HG03460 (cell line): ENCODE results near the gene OASL.
"Not testable (repeated sequence)": the region's sequence is repeated elsewhere in the genome, so short reads cannot be mapped to it uniquely, and the experiment has no call there.

Source experiments
- ATAC-seq: cut with Tn5 transposase; IDR thresholded peaks from one replicate; pipeline ENCODE4 v1.9.1; 2021; ENCODE audit not compliant: unreplicated experiment

OASL gene

DNA sequence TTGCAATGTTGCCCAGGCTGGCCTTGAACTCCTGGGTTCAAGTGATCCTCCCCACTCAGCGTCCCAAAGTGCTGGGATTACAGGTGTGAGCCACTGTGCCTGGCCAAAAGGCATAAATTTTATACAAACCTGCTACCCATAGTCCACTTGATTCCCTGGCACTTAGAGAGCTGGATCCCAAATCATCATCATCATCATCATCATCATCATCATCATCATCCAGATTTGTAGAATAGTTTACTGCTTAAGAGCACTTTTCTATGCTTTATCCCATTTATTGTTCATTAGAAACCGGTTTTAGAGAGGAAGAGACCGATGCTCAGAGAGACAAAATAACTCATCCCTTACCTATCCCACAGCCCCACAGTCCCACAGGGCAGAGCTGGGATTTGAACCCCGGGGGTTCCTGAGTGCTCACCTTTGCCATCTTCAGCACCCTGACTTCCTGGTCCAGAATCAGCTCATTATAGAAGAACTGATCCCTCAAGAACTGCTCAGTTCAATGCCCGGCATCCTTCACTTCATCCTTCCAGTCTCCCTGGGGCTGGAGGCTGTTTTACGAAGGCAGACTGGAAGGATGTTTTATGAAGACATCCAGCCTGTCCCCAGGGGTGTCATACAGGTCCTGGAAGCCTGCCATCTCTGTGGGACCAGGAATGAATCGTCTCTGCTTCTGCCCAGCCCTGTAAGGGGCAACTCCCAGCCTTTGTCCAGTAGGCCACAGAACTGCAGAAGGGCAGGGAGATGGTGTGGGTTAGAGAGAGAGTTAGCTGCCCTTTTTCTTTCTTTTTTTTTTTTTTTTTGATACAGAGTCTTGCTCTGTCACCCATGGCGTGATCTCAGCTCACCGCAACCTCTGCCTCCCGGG lies 20.2 kb upstream of the OASL start:
- no peak for ATAC-seq

GRCh38 chr12:121057794-121058193 lies 18.7 kb upstream of the OASL start:
- no peak for ATAC-seq

DNA sequence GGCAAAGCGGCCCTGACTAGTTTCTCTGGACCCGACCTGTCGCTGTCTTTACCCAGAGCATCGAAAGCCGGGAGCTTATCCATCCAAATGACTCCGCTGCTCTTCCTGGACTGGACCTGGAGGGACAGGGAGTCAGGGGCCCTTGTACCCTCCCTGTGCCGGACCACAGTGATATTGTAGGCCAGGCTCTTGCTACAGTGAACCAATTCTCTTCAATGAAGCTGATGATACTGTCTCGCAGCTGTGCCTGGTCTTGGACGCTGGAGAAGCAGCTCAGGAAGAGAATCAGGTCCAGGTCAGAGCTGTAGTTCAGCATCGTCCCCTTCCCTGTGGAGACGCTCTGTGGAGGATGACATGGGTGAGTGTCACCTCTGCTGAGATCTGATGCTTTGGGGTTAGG lies 14.7 kb upstream of the OASL start:
- no peak for ATAC-seq

DNA sequence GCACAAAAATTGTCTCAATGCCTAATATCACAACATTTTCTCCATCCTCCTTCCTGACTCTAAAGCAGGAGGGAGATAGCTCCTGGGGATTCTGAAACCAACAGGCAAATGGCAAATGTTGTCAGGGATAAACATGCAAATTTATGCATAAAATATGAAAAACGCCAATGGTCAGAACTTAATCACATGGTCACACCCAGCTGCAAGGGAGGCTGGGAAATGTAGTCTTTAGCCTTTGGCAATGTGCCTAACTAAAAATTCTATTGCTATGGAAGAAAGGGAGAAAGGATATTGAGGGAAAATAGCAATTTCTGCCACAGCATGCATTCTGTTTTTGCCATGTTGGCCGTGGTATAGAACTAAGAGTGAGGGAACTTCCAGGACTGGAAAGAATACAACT lies 11.7 kb upstream of the OASL start:
- no peak for ATAC-seq

- no peak for ATAC-seq
Observed at GRCh38 chr12:121048442-121048841, 9.4 kb upstream of the OASL start.

- ATAC-seq: not testable (repeated sequence)
Observed at GRCh38 chr12:121047400-121047799, 8.4 kb upstream of the OASL start.

GRCh38 chr12:121043067-121043466 lies 4.0 kb upstream of the OASL start:
- ATAC-seq: no peak

- no peak for ATAC-seq
Observed at GRCh38 chr12:121036810-121037326, 2.2 kb downstream of the OASL start.

- ATAC-seq: no peak
Observed at GRCh38 chr12:121034616-121035305, 4.3 kb downstream of the OASL start.

DNA sequence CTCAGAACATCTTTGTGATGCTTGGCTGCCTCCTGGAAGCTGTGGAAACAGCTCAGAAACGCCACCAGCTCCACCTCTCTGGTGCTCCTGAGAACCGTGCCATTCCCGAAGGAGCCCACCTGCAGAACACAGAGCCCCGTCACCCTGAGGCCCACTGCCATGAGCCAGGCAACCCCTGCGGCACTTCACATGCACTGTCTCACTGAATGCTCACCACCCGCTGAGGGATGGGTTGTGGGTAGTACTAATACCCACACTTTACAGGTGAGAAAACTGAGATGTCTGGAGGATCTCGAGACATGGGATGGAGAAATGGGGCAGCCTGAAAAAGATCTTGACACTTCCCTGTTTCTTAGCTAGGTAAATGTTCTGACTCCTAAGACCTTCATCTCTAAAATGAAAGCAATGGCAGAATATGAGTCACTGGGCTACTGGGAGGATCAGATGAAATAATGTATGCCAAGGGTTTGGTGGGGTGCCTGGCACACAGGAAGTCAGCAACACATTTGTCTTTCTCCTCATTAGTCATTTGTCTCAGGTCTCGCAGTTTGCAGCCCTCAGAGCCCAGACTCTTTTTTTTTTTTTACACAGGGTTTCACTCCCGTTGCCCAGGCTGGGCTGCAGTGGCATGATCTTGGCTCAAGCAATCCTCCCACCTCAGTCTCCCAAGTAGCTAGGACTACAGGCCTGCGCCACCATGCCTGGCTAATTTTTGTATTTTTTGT lies 5.3 kb downstream of the OASL start:
- ATAC-seq: no peak

- ATAC-seq: no peak
Observed at GRCh38 chr12:121030576-121031212, 8.4 kb downstream of the OASL start.

GRCh38 chr12:121026274-121027045 lies 12.6 kb downstream of the OASL start:
- ATAC-seq: no peak

DNA sequence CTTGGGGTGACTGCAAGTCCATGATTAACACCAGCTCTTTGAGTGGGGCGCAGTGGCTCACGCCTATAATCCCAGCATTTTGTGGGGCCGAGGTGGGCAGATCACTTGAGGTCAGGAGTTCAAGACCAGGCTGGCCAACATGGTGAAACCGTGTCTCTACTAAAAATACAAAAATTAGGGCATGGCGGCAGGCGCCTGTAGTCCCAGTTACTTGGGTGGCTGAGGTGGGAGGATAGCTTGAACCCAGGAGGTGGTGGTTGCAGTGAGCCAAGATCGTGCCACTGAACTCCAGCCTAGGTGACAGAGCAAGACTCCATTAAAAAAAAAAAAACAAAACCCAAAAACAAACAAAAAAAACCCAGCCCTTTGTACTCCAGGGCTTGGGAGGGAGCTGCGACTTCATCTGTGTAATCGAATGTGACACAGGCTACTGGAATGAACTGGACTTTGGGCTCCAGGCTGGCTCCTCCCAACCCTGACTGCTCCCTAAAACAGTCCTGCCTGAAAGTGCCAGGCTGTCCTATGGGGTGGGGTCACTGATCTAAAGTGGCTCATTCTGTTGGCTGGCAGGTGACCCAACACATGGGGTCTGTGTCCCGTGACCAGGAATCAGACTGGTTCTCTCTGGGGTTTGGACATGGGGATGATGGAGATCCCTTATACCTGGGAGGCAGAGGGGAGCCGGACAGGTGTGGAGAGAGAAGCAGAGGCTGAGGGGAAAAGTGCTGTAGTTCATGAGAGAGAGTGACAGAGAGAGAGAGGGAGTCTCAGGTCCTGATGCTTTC lies 13.4 kb downstream of the OASL start:
- ATAC-seq: no peak

- no peak for ATAC-seq
Observed at GRCh38 chr12:121023799-121024198, 15.2 kb downstream of the OASL start.

- no peak for ATAC-seq
Observed at GRCh38 chr12:121022713-121023112, 16.3 kb downstream of the OASL start.

- ATAC-seq: no peak
Observed at GRCh38 chr12:121021754-121022153, 17.3 kb downstream of the OASL start.

- no peak for ATAC-seq
Observed at GRCh38 chr12:121018860-121019617, 20.0 kb downstream of the OASL start.

GRCh38 chr12:121017966-121018491 lies 21.0 kb downstream of the OASL start:
- ATAC-seq: no peak
